DOHH2 (cell line): ENCODE measurements around the gene VIM.

ENCODE experiments used
- H3F3A ChIP-seq: fragments of 200-600 bp; sonication (generic), shearing (Covaris generic); 2 replicates; pipeline ENCODE4 v1.6.0; 2016; ENCODE audit warnings: antibody characterized with exemption, mild to moderate bottlenecking; ENCODE audit not compliant: control insufficient read depth, insufficient read depth
- H3K27ac ChIP-seq: fragments of 200-600 bp; sonication (generic); 2 replicates; pipeline ENCODE4 v1.5.1; 2014; ENCODE audit warnings: low read depth, mild to moderate bottlenecking, low read length, moderate library complexity
- H3K27me3 ChIP-seq: fragments of 200-600 bp; sonication (generic); 2 replicates; pipeline ENCODE4 v1.6.1; 2014; ENCODE audit warnings: mild to moderate bottlenecking, low read length, mixed read lengths; ENCODE audit not compliant: control insufficient read depth
- H3K36me3 ChIP-seq: fragments of 200-600 bp; sonication (generic); 2 replicates; pipeline ENCODE4 v1.6.1; 2014; ENCODE audit warnings: mild to moderate bottlenecking, low read length, moderate library complexity, mixed read lengths; ENCODE audit not compliant: control insufficient read depth
- H3K4me1 ChIP-seq: fragments of 200-600 bp; sonication (generic); 2 replicates; pipeline ENCODE4 v1.6.1; 2014; ENCODE audit warnings: mild to moderate bottlenecking, low read length, mixed read lengths; ENCODE audit not compliant: control insufficient read depth
- H3K4me2 ChIP-seq: fragments of 200-600 bp; sonication (generic); 2 replicates; pipeline ENCODE4 v1.6.0; 2014; ENCODE audit warnings: mild to moderate bottlenecking, low read length, moderate library complexity
- H3K4me3 ChIP-seq: fragments of 200-600 bp; sonication (generic); 2 replicates; pipeline ENCODE4 v1.5.1; 2014; ENCODE audit warnings: mild to moderate bottlenecking, low read length, mixed read lengths
- H3K79me2 ChIP-seq: fragments of 200-600 bp; sonication (generic); 2 replicates; pipeline ENCODE4 v1.6.1; 2014; ENCODE audit warnings: mild to moderate bottlenecking, low read length, mixed read lengths; ENCODE audit not compliant: control insufficient read depth
- H3K9me2 ChIP-seq: fragments of 200-600 bp; sonication (generic); replicated peaks from 2 replicates; pipeline ENCODE4 v1.6.1; 2014; ENCODE audit warnings: mild to moderate bottlenecking, low read length, mixed read lengths; ENCODE audit not compliant: control insufficient read depth
- H3K9me3 ChIP-seq: fragments of 200-600 bp; sonication (generic); 2 replicates; pipeline ENCODE4 v1.6.1; 2014; ENCODE audit warnings: antibody characterized with exemption, low read length, mixed read lengths; ENCODE audit not compliant: control insufficient read depth, insufficient read depth
- H4K20me1 ChIP-seq: fragments of 200-600 bp; sonication (generic); 2 replicates; pipeline ENCODE4 v1.6.0; 2014; ENCODE audit warnings: low read depth, mild to moderate bottlenecking, antibody characterized with exemption, low read length, moderate library complexity; ENCODE audit not compliant: control insufficient read depth, insufficient read depth
- CTCF ChIP-seq: fragments of 200-600 bp; sonication (generic); IDR thresholded peaks from one replicate; pipeline ENCODE4 v1.5.1; 2014; ENCODE audit warnings: antibody characterized with exemption, mild to moderate bottlenecking, low read depth, low read length; ENCODE audit not compliant: poor library complexity, severe bottlenecking
- EZH2phosphoT487 ChIP-seq: fragments of 200-600 bp; sonication (generic); IDR thresholded peaks from 2 replicates; pipeline ENCODE4 v1.6.1; 2017; ENCODE audit warnings: borderline replicate concordance, mild to moderate bottlenecking, antibody characterized with exemption, low read length, moderate library complexity, mixed read lengths

The VIM gene

GRCh38 chr10:17286562-17287550 lies 58.8 kb downstream of the VIM start:
- Histone ChIP-seq H3K79me2 (no peaks in the 10 kb centered on the region), H4K20me1 (no peaks in the 10 kb centered on the region), H3K4me2 (no peak overlapping the region), H3F3A (no peaks in the 10 kb centered on the region), H3K4me3 (no peak overlapping the region), H3K9me3 (peaks cover 5% of the 10 kb centered on the region; the same call in 1 of the 2 replicates), H3K4me1 (no peaks in the 10 kb centered on the region), H3K27ac (no peak overlapping the region), H3K9me2 (no peaks in the 10 kb centered on the region), H3K36me3 (no peaks in the 10 kb centered on the region), H3K27me3 (no peaks in the 10 kb centered on the region)
- no peak for TF ChIP-seq CTCF
- TF ChIP-seq EZH2phosphoT487, result no peak
